A549 (cell line): ENCODE results near the gene CDCP1. TPM values are rescaled to one million over a fixed set of nuclear protein-coding genes. Genes with fewer than 3 reads are reported as not detected.

ENCODE experiments used
- ATAC-seq, 2 experiments: fragments of 200-7000 bp in 1 of 2; fragments of >200 bp in 1 of 2; cut with Nextera tagmentation in 1 of 2; cut with Tn5 transposase in 1 of 2; 3 replicates each; pipeline versions ENCODE4 v1.8.0 to v1.9.1; 2018 to 2020; ENCODE audit warnings: mild to moderate bottlenecking in 1 of 2, moderate library complexity in 1 of 2
- CTCF ChIA-PET: fragments of 300-600 bp; sonication (Branson Sonifier 250); formaldehyde crosslinking; extraction: SDS; loops from one replicate; lab custom pipeline; 2021; ENCODE audit warnings: antibody characterized with exemption, inconsistent platforms; lab: Yijun Ruan, JAX
- POLR2A ChIA-PET: fragments of 350-600 bp; formaldehyde crosslinking; extraction: SDS; loops from one replicate; lab custom pipeline; 2021; ENCODE audit warnings: antibody characterized with exemption, inconsistent platforms; lab: Yijun Ruan, JAX
- DNase-seq, 2 experiments: peaks; one replicate each; pipeline versions ENCODE4 v3.0.0 to v3.0.0-alpha.2; 2011 to 2016; ENCODE audit warnings: low read depth in 1 of 2, low spot score in 1 of 2
- FAIRE-seq: peaks from 2 replicates; lab custom pipeline; 2011; peaks lifted over from hg19 to GRCh38; lab: Jason Lieb, UNC
- H3K27ac ChIP-seq, 2 experiments: fragments of >200 bp; sonication (Bioruptor Twin); formaldehyde crosslinking; 3 replicates each; pipeline ENCODE4 v1.5.1; 2016 to 2017
- H3K4me1 ChIP-seq: fragments of >200 bp; sonication (Bioruptor Twin); formaldehyde crosslinking; 3 replicates; pipeline ENCODE4 v1.6.1; 2016
- H3K4me2 ChIP-seq: fragments of >200 bp; sonication (Bioruptor Twin); formaldehyde crosslinking; 3 replicates; pipeline ENCODE4 v1.6.1; 2016
- H3K4me3 ChIP-seq: fragments of >200 bp; sonication (Bioruptor Twin); formaldehyde crosslinking; 3 replicates; pipeline ENCODE4 v1.5.1; 2016
- H3K9me3 ChIP-seq: fragments of >200 bp; sonication (Bioruptor Twin); formaldehyde crosslinking; 3 replicates; pipeline ENCODE4 v1.6.1; 2016
- CBX8 ChIP-seq: fragments of 200-600 bp; sonication (generic); IDR thresholded peaks from 2 replicates; pipeline ENCODE4 v1.6.1; 2016
- CEBPB ChIP-seq, 2 experiments: fragments of >200 bp in 1 of 2; sonication (Bioruptor Twin) in 1 of 2; formaldehyde crosslinking in 1 of 2; IDR thresholded peaks; 2 replicates each; pipeline ENCODE4 v1.6.1; 2012 to 2016
- CHD4 ChIP-seq: fragments of 200-600 bp; sonication (generic); IDR thresholded peaks from 2 replicates; pipeline ENCODE4 v1.6.1; 2016; ENCODE audit warnings: antibody characterized with exemption, mild to moderate bottlenecking, borderline replicate concordance
- CTCF ChIP-seq: fragments of >200 bp; sonication (Bioruptor Twin); formaldehyde crosslinking; IDR thresholded peaks from 3 replicates; pipeline ENCODE4 v1.5.1; 2016
- E2F6 ChIP-seq: IDR thresholded peaks from 2 replicates; pipeline ENCODE4 v1.6.1; 2012; ENCODE audit warnings: low read depth, borderline replicate concordance
- EHMT2 ChIP-seq: fragments of 200-600 bp; sonication (generic); IDR thresholded peaks from 2 replicates; pipeline ENCODE4 v1.6.1; 2016; ENCODE audit warnings: antibody characterized with exemption, low read depth, mild to moderate bottlenecking, moderate library complexity
- EP300 ChIP-seq, 2 experiments: fragments of >200 bp; sonication (Bioruptor Twin); formaldehyde crosslinking; IDR thresholded peaks; 2 replicates in 1 of 2; 3 replicates in 1 of 2; pipeline ENCODE4 v1.6.1; 2016 to 2017
- HES2 ChIP-seq: fragments of >200 bp; sonication (Bioruptor Twin); formaldehyde crosslinking; IDR thresholded peaks from 2 replicates; pipeline ENCODE4 v1.6.1; 2016
- HEYL ChIP-seq: fragments of 250-450 bp; sonication (Bioruptor Pico); IDR thresholded peaks from 2 replicates; pipeline ENCODE4 v1.8.0; 2021; ENCODE audit warnings: mild to moderate bottlenecking, moderate library complexity
- HMGXB4 ChIP-seq: fragments of 250-450 bp; sonication (Bioruptor Pico); IDR thresholded peaks from 2 replicates; pipeline ENCODE4 v1.5.0; 2021; ENCODE audit warnings: mild to moderate bottlenecking, moderate library complexity, borderline replicate concordance
- HOXA7 ChIP-seq: fragments of 250-450 bp; sonication (Bioruptor Pico); IDR thresholded peaks from 2 replicates; pipeline ENCODE4 v1.5.0; 2020; ENCODE audit warnings: mild to moderate bottlenecking, moderate library complexity
- JUNB ChIP-seq: fragments of >200 bp; sonication (Bioruptor Twin); formaldehyde crosslinking; IDR thresholded peaks from 2 replicates; pipeline ENCODE4 v1.6.1; 2016
- KDM1A ChIP-seq: fragments of 200-600 bp; sonication (generic); IDR thresholded peaks from 2 replicates; pipeline ENCODE4 v1.6.1; 2016; ENCODE audit warnings: low read depth, mild to moderate bottlenecking
- KDM5A ChIP-seq: fragments of 200-600 bp; sonication (generic); IDR thresholded peaks from 2 replicates; pipeline ENCODE4 v1.6.1; 2016; ENCODE audit warnings: antibody characterized with exemption, mild to moderate bottlenecking
- MAX ChIP-seq: IDR thresholded peaks from 2 replicates; pipeline ENCODE4 v1.6.1; 2012
- MYC ChIP-seq: IDR thresholded peaks from 2 replicates; pipeline ENCODE4 v1.6.1; 2012; ENCODE audit warnings: mild to moderate bottlenecking, inconsistent platforms, low read length, improper control_type of control experiment, borderline replicate concordance
- PBX3 ChIP-seq: IDR thresholded peaks from 2 replicates; pipeline ENCODE4 v1.6.1; 2012
- PHF8 ChIP-seq: fragments of 200-600 bp; sonication (generic); IDR thresholded peaks from 2 replicates; pipeline ENCODE4 v1.6.1; 2016; ENCODE audit warnings: low read depth, mild to moderate bottlenecking, antibody characterized with exemption, moderate library complexity, borderline replicate concordance
- POLR2AphosphoS2 ChIP-seq: conservative IDR thresholded peaks from 2 replicates; pipeline ENCODE4 v1.6.1; 2012; ENCODE audit warnings: low read length, improper control_type of control experiment, inconsistent platforms
- RARB ChIP-seq: fragments of 250-450 bp; sonication (Bioruptor Pico); IDR thresholded peaks from 2 replicates; pipeline ENCODE4 v1.8.0; 2021; ENCODE audit warnings: mild to moderate bottlenecking, moderate library complexity
- SMC3 ChIP-seq: fragments of >200 bp; sonication (Bioruptor Twin); formaldehyde crosslinking; IDR thresholded peaks from 3 replicates; pipeline ENCODE4 v1.6.1; 2018; ENCODE audit warnings: inconsistent platforms
- SREBF2 ChIP-seq: fragments of 450-650 bp; IDR thresholded peaks from 2 replicates; pipeline ENCODE4 v1.6.1; 2014; ENCODE audit warnings: mild to moderate bottlenecking, moderate library complexity
- TFCP2L1 ChIP-seq: fragments of 250-450 bp; sonication (Bioruptor Pico); IDR thresholded peaks from 2 replicates; pipeline ENCODE4 v1.5.0; 2021; ENCODE audit warnings: mild to moderate bottlenecking
- TP53 ChIP-seq: fragments of 250-450 bp; sonication (Bioruptor Pico); IDR thresholded peaks from 2 replicates; pipeline ENCODE4 v1.5.0; 2021; ENCODE audit warnings: mild to moderate bottlenecking, moderate library complexity
- ZC3H11A ChIP-seq: fragments of 450-650 bp; IDR thresholded peaks from 2 replicates; pipeline ENCODE4 v1.6.1; 2014; ENCODE audit warnings: antibody characterized with exemption, mild to moderate bottlenecking
- ZFP36 ChIP-seq: fragments of 450-650 bp; IDR thresholded peaks from 2 replicates; pipeline ENCODE4 v1.6.1; 2014; ENCODE audit warnings: borderline replicate concordance; ENCODE audit not compliant: partially characterized antibody
- ZNF302 ChIP-seq: fragments of 250-450 bp; sonication (Bioruptor Pico); IDR thresholded peaks from 2 replicates; pipeline ENCODE4 v1.9.0; 2021; ENCODE audit warnings: inconsistent platforms, mild to moderate bottlenecking, moderate library complexity
- ZSCAN20 ChIP-seq: fragments of 250-450 bp; sonication (Bioruptor Pico); IDR thresholded peaks from 2 replicates; pipeline ENCODE4 v1.8.0; 2022; ENCODE audit warnings: mild to moderate bottlenecking, moderate library complexity
- WGBS: methylation state at CpG from one replicate; pipeline ENCODE4 v1.1.6; 2017; ENCODE audit errors: missing lambda C conversion rate; 5-methylcytosine and 5-hydroxymethylcytosine counted together
- polyA plus RNA-seq, 4 experiments: library from polyadenylated mRNA; depleted of rRNA in 3 of 4; stranded (reverse); fragments of >200 nt; fragmentation: RNase III in 1 of 4; extraction: RNeasy Plus Mini Kit Qiagen cat#74134 plus additional on column Dnase treatment in 1 of 4; gene quantifications; 2 replicates in 3 of 4; 3 replicates in 1 of 4; pipeline ENCODE4 v1.2.3, GENCODE V29; 2011 to 2017

CDCP1 gene
- polyA plus RNA-seq, 2 of the 4 experiments (the other 2 are of a cell fraction) = 3.0 to 9.9 TPM

- Histone ChIP-seq H3K9me3 (no peaks in the 10 kb centered on the region), H3K27ac (no peak overlapping the region), H3K4me1 (no peaks in the 10 kb centered on the region), H3K4me2 (no peak overlapping the region), H3K4me3 (no peak overlapping the region)
- ATAC-seq (no peak), DNase-seq (no peak), FAIRE-seq (no peak)
- ChIA-PET CTCF (interaction anchor here (0.6 to 1.3 kb wide), 3 partner anchors 12 to 1191 kb away, joined by 3 to 4 read pairs (median 3); no protein-coding TSS in a partner anchor), POLR2A (no interaction called here)
- WGBS = 59% methylated on average over 5 of the region's 5 CpGs
- TF ChIP-seq RARB (no peak), TFCP2L1 (no peak), ZFP36 (no peak), MAX (no peak), SREBF2 (no peak), HOXA7 (CRISPR knock-in tag) (no peak), POLR2AphosphoS2 (no peak), KDM1A (no peak), SMC3 (no peak), HMGXB4 (CRISPR knock-in tag) (no peak), EHMT2 (no peak), ZSCAN20 (CRISPR knock-in tag) (no peak), ZC3H11A (no peak), PBX3 (no peak)
Measured at GRCh38 chr3:45105855-45106671, 40.1 kb downstream of the CDCP1 start.

GRCh38 chr3:45104715-45105711 lies 41.2 kb downstream of the CDCP1 start:
- CTCF ChIA-PET = interaction anchor here (1.3 kb wide), 1 partner anchor 11 kb away, joined by 3 read pairs; no protein-coding TSS in a partner anchor
- POLR2A ChIA-PET = no interaction called here

More at GRCh38 chr3:45104715-45105711, 41.2 kb downstream of the CDCP1 start:
- no peak for DNase-seq
- no peak for FAIRE-seq
- Histone ChIP-seq H3K9me3 (no peaks in the 10 kb centered on the region), H3K4me2 (no peak overlapping the region), H3K4me3 (no peak overlapping the region), H3K27ac (no peak overlapping the region), H3K4me1 (no peaks in the 10 kb centered on the region)
- ATAC-seq = no peak
- TF ChIP-seq JUNB (no peak), SMC3 (no peak), ZFP36 (no peak), KDM5A (no peak), CHD4 (no peak), ZNF302 (CRISPR knock-in tag) (no peak), ZSCAN20 (CRISPR knock-in tag) (no peak), CEBPB (IDR thresholded peaks at IDR 0.05) (no peak), MYC (no peak), HEYL (CRISPR knock-in tag) (no peak), EP300 (IDR thresholded peaks at IDR 0.05) (no peak), E2F6 (no peak), KDM1A (no peak), TP53 (CRISPR knock-in tag) (no peak), CBX8 (no peak), CTCF (no peak), HES2 (no peak), PHF8 (no peak)
- WGBS = 82% methylated on average over 8 of the region's 8 CpGs
